ENCODE measurements around the gene RNU6-1.
A peak's percentile ranks its signal among the peaks of the same experiment; 100 is the strongest.

RNU6-1 gene

DNA sequence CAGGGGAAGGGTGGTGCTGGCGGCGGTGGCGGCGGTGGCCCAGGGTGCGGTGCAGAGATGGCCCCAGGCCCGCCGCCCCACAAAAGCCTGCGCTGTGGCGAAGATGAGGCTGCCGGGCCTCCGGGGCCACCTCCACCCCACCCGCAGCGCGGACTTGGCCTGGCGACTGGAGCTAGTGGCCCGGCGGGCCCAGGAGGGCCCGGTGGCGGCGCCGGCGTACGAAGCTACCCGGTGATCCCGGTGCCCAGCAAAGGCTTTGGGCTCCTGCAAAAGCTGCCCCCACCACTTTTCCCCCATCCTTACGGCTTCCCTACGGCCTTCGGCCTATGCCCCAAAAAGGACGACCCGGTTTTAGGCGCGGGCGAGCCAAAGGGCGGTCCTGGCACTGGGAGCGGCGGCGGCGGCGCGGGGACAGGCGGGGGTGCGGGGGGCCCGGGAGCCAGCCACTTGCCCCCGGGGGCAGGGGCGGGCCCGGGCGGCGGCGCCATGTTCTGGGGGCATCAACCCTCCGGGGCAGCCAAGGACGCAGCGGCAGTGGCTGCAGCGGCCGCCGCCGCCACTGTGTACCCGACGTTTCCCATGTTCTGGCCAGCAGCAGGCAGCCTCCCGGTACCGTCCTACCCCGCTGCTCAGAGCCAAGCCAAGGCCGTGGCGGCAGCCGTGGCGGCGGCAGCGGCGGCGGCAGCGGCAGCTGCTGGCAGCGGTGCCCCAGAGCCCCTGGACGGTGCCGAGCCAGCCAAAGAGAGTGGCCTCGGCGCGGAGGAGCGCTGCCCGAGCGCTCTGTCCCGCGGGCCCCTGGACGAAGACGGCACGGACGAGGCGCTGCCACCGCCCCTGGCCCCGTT, 12.9 kb downstream of the RNU6-1 start:
- no peak for ATAC-seq (replicated peaks)
- no peak overlapping the region for H3K27ac Mint-ChIP-seq
- H3K27me3 Mint-ChIP-seq: peaks cover 73 to 89% of the 10 kb centered on the region in 2 donors
- H3K4me3 Mint-ChIP-seq: peak overlapping the region in 1 of 2 donors; percentile 54
- peaks cover 25 to 35% of the 10 kb centered on the region in 2 donors for H3K4me1 Mint-ChIP-seq (ENCODE audit: low read depth in 2 of 2)
- H3K36me3 Mint-ChIP-seq (ENCODE audit: insufficient read depth): peaks cover 16% of the 10 kb centered on the region
- H3K9me3 Mint-ChIP-seq: no peaks in the 10 kb centered on the region
- DNase-seq: no peak

GRCh38 chr15:67825881-67826716, 13.7 kb downstream of the RNU6-1 start:
- no peak for ATAC-seq (replicated peaks)
- Mint-ChIP-seq H3K4me3 (peak overlapping the region; percentile 54 to 72), H3K27me3 (peaks cover 73 to 89% of the 10 kb centered on the region in 2 donors), H3K4me1 (ENCODE audit: low read depth in 2 of 2) (peaks cover 32 to 41% of the 10 kb centered on the region in 2 donors), H3K27ac (no peak overlapping the region), H3K9me3 (no peaks in the 10 kb centered on the region), H3K36me3 (ENCODE audit: insufficient read depth) (peaks cover 16% of the 10 kb centered on the region)
- no peak for DNase-seq

- Mint-ChIP-seq H3K4me1 (ENCODE audit: low read depth in 2 of 2) (peaks cover 33 to 46% of the 10 kb centered on the region in 2 donors), H3K9me3 (no peaks in the 10 kb centered on the region), H3K36me3 (ENCODE audit: insufficient read depth) (peaks cover 12% of the 10 kb centered on the region), H3K4me3 (peak within 1 kb of the TSS; percentile 72 to 82), H3K27ac (no peak within 1 kb of the TSS), H3K27me3 (peaks cover 73 to 89% of the 10 kb centered on the region in 2 donors)
- no peak for ATAC-seq (replicated peaks)
- no peak for DNase-seq
Measured at GRCh38 chr15:67824976-67825880, 14.6 kb downstream of the RNU6-1 start, which contains the start of gene SKOR1. Gene SKOR1 (plus strand): TSS chr15:67825509. CDS start chr15:67825603, 94 bp downstream.

DNA sequence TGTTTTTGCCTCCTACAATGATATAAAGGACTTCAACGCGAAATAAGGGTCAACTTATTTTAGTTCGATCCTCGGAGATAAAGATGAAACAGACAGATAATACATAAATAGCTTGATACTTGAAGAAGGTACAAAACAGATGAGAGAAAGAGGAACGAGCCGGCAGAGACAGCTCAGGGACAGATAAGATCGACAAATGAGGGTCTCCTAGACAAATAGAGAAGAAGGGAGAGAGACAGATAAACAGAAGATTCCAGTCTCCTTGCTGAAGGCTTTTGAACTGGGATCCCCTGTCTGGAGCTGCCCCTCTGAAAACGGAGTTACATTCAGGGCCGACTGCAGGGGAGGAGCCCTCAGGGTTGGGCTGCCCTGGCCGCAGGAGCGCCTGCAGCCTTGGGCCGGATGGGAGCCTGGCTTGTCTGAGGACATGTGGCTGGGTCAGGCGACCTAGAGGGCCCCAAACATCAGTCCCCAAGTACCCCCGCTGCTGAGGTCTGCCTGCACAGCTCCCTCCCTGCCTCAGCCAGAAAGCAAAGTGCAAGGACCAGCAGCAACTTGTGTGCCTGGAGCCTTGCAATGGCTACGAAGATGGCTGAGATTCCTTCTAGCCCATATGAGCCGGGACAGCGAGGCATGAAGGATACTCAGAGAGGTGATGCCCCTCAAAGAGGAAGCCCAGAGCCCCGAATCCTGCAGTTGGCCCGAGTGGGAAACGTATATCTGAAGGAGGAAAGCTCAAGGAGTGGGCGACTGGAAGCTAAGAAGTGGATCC, 15.5 kb downstream of the RNU6-1 start:
- no peak overlapping the region for H3K27ac Mint-ChIP-seq
- H3K4me3 Mint-ChIP-seq: peak overlapping the region; percentile 82 to 83
- peaks cover 77 to 89% of the 10 kb centered on the region in 2 donors for H3K27me3 Mint-ChIP-seq
- H3K9me3 Mint-ChIP-seq: no peaks in the 10 kb centered on the region
- peaks cover 33 to 47% of the 10 kb centered on the region in 2 donors for H3K4me1 Mint-ChIP-seq (ENCODE audit: low read depth in 2 of 2)
- ATAC-seq (replicated peaks): no peak
- DNase-seq: no peak
- H3K36me3 Mint-ChIP-seq (ENCODE audit: insufficient read depth): peaks cover 9% of the 10 kb centered on the region

DNA sequence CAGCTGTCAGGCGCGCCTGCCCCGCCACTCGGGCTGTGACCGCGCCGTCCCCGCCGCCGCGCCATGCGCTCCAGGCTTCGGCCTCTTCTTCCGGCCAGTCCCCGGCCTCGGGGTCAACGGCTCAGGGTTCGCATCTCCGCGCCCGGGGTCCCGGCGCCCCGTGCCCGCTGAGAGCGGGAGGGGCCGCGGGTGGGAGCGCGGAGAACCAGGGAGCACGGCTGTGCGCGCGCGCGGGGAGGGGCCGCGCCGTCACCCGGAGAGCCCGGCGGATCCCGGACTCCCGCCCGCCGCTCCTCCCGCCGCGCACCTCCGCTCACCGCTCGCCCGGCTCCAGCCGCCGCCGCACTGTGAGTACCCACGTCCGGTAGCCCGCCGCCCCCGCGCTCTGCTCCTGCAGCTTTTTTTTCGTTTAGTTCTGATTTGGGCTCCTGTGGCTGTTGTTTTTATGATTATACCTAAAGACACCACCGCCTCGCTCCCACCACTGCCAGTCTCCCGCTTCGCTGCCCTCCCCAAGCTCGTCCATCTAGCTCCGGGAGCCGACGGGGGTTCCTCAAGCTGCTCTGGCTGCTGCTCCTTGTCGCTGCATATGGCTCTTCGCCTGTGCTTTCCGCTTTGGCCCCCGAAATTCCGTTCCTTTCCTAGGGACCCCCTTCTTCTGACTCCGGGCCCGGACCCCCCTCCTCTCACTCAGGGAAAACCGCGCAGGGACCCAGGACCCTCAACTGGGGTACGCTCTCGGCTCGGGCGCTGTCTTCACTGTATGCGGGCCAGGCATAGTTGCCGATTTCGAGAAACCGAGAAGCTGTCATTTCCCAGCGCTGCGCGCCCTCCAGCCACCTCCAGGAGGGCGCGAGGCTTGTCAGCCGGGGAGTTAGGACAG, 16.3 kb downstream of the RNU6-1 start:
- DNase-seq (no peak), ATAC-seq (replicated peaks) (peak; percentile 23)
- no peak overlapping the region for H3K27ac Mint-ChIP-seq
- peaks cover 9% of the 10 kb centered on the region for H3K36me3 Mint-ChIP-seq (ENCODE audit: insufficient read depth)
- peaks cover 75 to 89% of the 10 kb centered on the region in 2 donors for H3K27me3 Mint-ChIP-seq
- H3K4me1 Mint-ChIP-seq (ENCODE audit: low read depth in 2 of 2): peaks cover 33 to 44% of the 10 kb centered on the region in 2 donors
- H3K9me3 Mint-ChIP-seq: no peaks in the 10 kb centered on the region
- peak overlapping the region; percentile 82 to 83 for H3K4me3 Mint-ChIP-seq

DNA sequence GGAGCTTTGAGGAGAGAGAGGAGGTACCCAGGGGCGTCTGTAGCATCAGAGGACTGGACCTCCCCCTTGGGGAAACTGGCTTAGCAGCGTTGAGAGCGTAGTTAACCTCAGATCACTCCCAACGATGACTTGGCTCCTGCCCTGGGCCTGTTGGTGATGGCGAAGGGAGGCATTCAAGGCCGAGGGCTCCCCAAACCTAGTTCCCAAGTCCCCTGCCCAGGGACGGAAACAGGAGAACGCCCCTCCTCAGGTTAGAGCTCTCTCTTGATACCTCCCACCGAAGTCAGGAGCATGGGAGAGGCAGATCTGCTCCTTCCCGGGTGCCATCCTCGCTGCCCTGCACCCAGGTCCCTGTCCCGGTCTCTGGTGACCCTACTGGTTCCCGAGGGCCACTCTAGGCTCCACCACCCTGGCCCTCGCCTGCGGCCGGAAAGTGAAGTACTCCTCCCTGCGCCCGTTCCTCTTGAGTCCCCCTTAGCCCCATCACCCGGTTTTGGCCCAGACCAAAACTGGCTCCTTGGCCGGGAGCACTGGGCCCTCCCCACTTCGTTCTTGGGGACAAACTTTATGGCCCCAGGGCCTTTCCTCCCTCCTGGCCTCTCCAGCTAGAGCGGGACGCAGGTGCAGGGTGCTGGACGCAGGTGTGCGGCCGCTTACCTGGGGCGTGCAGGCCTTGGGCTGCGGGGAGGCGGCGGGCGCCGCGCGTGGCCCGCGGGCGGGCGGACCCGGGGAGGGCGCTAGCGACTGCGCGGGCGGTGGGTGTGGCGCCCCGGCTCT, 17.1 kb downstream of the RNU6-1 start:
- DNase-seq (no peak), ATAC-seq (replicated peaks) (peak; percentile 30)
- Mint-ChIP-seq H3K9me3 (no peaks in the 10 kb centered on the region), H3K27ac (no peak overlapping the region), H3K36me3 (ENCODE audit: insufficient read depth) (peaks cover 12% of the 10 kb centered on the region), H3K4me3 (peak overlapping the region; percentile 7 to 54), H3K27me3 (peaks cover 75 to 89% of the 10 kb centered on the region in 2 donors), H3K4me1 (ENCODE audit: low read depth in 2 of 2) (peaks cover 33 to 42% of the 10 kb centered on the region in 2 donors)

GRCh38 chr15:67821784-67822440, 17.9 kb downstream of the RNU6-1 start:
- DNase-seq (no peak), ATAC-seq (replicated peaks) (no peak)
- Mint-ChIP-seq H3K27me3 (peaks cover 75 to 97% of the 10 kb centered on the region in 2 donors), H3K27ac (peak overlapping the region in 1 of 2 donors; percentile 13), H3K9me3 (no peaks in the 10 kb centered on the region), H3K4me1 (ENCODE audit: low read depth in 2 of 2) (peaks cover 33 to 42% of the 10 kb centered on the region in 2 donors), H3K4me3 (peak overlapping the region; percentile 58 to 67), H3K36me3 (ENCODE audit: insufficient read depth) (peaks cover 12% of the 10 kb centered on the region)

DNA sequence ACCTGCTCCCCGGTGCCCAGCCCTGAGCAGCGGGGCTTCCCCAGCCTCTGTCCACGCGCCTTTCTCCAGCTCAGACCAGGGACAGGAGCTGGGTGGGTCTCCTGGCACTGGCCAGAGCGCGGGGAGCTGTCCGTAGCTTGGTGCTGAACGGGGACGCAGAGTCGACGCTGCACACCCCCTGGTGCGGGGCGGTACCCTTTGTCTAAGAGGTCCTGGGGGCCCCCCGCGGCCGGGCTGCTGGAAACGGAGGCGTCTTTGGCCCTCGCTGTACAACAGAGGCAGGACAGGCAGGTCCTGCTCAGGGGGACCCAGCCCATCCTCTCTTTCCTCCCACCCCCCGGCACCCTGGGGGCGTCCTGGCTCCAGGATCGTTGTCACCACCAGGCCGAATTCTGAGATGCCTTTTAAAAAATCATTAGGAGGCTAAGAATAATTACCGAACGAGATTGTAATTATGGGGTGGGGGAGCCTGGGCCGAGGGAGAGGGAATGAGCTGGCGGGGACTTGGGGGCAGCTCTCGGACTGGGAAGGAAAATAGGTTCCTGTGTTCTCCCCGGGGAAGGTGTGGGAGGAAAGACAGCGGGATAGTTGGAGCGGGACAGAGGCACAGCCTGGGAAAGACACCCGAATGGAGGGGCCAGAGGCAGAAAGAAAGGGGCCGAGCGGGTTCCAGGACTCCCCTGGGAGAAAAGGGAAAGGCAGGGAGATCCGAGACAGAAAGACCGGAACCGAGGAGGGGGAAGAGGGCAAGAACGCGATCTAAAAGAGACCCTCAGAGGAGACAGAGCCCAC, 18.7 kb downstream of the RNU6-1 start:
- peak overlapping the region in 1 of 2 donors; percentile 13 for H3K27ac Mint-ChIP-seq
- H3K4me3 Mint-ChIP-seq: peak overlapping the region; percentile 58 to 67
- H3K4me1 Mint-ChIP-seq (ENCODE audit: low read depth in 2 of 2): peaks cover 31 to 39% of the 10 kb centered on the region in 2 donors
- ATAC-seq (replicated peaks): peak; percentile 42
- DNase-seq: peak in 1 of 3 experiments; percentile 11
- H3K27me3 Mint-ChIP-seq: peaks cover 72 to 99% of the 10 kb centered on the region in 2 donors
- peaks cover 9% of the 10 kb centered on the region for H3K36me3 Mint-ChIP-seq (ENCODE audit: insufficient read depth)
- no peaks in the 10 kb centered on the region for H3K9me3 Mint-ChIP-seq

DNA sequence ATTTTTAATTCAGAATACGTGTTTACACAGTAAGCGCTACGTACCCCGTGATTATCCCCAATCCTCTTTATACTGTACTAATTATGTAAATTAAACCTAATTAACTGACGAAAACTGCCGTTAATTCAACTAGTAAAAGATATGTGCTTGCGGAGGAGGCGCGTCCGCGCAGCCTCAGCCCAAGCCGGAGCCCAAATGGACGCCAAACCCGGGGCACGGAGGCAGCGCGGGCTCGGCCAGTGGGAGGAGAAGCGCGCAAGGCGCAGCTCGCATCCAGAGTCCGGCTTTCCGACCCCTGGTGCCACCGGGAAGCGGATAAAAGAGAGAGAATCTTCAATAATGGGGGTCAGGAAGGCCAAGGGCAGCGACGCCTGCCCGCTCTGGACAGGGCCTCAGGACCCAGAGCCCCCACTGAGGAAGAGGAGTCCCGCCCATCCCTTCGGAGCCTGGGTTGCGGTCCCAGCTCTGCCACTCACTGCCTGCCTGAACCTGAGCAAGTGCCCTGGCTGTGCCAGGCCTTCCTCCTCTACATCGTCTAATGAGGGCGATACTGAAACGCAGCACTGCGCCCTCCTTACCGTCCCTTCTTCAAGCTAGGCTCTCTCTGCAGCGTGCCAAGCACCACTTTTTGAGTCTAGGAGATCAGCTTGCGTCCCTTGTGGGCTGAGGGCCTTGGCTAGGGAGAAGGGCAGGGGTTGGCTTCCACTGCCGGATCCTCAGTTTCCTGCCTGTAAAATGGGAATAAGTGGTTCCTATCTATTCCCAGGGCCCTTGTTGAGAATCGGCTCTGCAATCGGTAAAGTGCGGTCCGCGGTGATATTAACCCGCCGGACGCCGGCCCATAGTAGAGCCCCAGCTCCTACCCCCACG, 19.5 kb downstream of the RNU6-1 start:
- Mint-ChIP-seq H3K36me3 (ENCODE audit: insufficient read depth) (peaks cover 3% of the 10 kb centered on the region), H3K27me3 (peaks cover 63 to 90% of the 10 kb centered on the region in 2 donors), H3K4me1 (ENCODE audit: low read depth in 2 of 2) (peaks cover 26 to 33% of the 10 kb centered on the region in 2 donors), H3K4me3 (no peak overlapping the region), H3K9me3 (no peaks in the 10 kb centered on the region), H3K27ac (no peak overlapping the region)
- ATAC-seq (replicated peaks): no peak
- DNase-seq: no peak
